Choroid plexus epithelial cell (primary cell): Measurements from ENCODE around the gene EDNRA.

Source experiments
- DNase-seq: peaks from one replicate; pipeline ENCODE4 v3.0.0-alpha.2; 2010; ENCODE audit warnings: low read depth
- H3K4me3 ChIP-seq: 2 replicates; pipeline ENCODE4 v1.5.1; 2011; ENCODE audit warnings: low read depth, mild to moderate bottlenecking, control low read depth, low read length, moderate library complexity
- CTCF ChIP-seq: conservative IDR thresholded peaks from 2 replicates; pipeline ENCODE4 v1.5.1; 2011; ENCODE audit warnings: low read depth, mild to moderate bottlenecking, control low read depth, inconsistent platforms, low read length, moderate library complexity

EDNRA gene

DNA sequence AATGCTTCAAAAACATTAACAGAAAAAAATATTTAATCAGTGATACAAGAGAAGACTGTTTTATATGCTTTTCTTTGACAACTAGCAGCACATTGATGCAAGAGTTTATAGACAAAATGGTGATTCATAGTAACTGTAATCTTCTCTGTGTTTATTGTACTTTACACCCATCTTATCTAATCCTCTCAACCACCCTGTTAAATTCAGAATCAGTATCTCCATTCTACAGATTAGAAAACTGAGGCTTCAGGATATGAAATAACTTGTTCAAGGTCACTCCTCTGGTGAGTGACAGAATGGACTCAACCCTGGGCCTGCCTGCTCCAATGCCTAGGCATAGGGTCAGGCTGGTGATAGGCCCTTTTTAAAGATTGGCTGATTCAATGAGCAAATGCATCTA is 110.2 kb downstream of the EDNRA start:
- H3K4me3 ChIP-seq = no peak overlapping the region
- peak; percentile 39 for DNase-seq
- TF ChIP-seq CTCF = no peak

GRCh38 chr4:147594107-147594506 is 113.2 kb downstream of the EDNRA start:
- H3K4me3 ChIP-seq = no peak overlapping the region
- DNase-seq = no peak
- TF ChIP-seq CTCF = peak; percentile 57
